ENCODE results near the gene DTD1. TPM values are rescaled to one million over a fixed set of nuclear protein-coding genes. Genes with fewer than 3 reads are reported as not detected.

The DTD1 gene
- total and polyA plus RNA-seq, 11 donors: 8.0 to 30.3 (median 15.6) TPM

DNA sequence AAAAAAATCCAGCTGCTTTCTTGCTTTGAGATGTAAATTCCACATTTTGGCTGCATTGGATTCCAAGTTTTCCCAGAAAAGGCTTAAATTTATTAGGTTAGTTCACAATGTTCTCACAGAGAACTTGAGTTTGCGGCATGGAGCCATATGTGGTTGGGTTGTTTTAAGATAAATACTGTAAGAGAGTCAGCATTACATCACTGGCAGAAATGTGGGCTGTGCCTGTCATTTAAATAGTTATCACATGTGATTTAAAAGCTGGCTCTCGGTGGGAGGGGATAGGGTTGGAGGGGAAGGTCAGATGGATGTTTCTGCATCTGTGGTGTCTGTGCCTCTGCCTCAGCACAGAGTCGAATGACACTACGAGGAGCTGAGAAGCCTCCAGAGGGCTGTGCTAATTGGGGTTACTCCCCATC lies 151.9 kb downstream of the DTD1 start:
- ATAC-seq (peak in 3 of 4 donors; percentile 62 to 79 (median 67)), DNase-seq (no peak)
- H3K27me3 ChIP-seq: no peaks in the 10 kb centered on the region
- peak overlapping the region in 2 of 12 donors; percentile 22 to 54 for H3K27ac ChIP-seq
- H3K4me3 ChIP-seq: no peak overlapping the region
- peaks cover 0 to 10% (median 6%) of the 10 kb centered on the region in 9 donors for H3K36me3 ChIP-seq
- intact Hi-C loops (cut with DNase I): no loop called here
- H3K9me3 ChIP-seq: no peaks in the 10 kb centered on the region
- TF ChIP-seq, protein P1, sequence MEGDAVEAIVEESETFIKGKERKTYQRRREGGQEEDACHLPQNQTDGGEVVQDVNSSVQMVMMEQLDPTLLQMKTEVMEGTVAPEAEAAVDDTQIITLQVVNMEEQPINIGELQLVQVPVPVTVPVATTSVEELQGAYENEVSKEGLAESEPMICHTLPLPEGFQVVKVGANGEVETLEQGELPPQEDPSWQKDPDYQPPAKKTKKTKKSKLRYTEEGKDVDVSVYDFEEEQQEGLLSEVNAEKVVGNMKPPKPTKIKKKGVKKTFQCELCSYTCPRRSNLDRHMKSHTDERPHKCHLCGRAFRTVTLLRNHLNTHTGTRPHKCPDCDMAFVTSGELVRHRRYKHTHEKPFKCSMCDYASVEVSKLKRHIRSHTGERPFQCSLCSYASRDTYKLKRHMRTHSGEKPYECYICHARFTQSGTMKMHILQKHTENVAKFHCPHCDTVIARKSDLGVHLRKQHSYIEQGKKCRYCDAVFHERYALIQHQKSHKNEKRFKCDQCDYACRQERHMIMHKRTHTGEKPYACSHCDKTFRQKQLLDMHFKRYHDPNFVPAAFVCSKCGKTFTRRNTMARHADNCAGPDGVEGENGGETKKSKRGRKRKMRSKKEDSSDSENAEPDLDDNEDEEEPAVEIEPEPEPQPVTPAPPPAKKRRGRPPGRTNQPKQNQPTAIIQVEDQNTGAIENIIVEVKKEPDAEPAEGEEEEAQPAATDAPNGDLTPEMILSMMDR (IDR thresholded peaks at IDR 0.05): no peak
- TF ChIP-seq POLR2A (IDR thresholded peaks at IDR 0.05): no peak
- H3K4me1 ChIP-seq: peaks cover 0 to 22% (median 2%) of the 10 kb centered on the region in 12 donors
- 32 to 46% (median 38%) methylated on average over 4 of the region's 4 CpGs for WGBS, 4 donors

DNA sequence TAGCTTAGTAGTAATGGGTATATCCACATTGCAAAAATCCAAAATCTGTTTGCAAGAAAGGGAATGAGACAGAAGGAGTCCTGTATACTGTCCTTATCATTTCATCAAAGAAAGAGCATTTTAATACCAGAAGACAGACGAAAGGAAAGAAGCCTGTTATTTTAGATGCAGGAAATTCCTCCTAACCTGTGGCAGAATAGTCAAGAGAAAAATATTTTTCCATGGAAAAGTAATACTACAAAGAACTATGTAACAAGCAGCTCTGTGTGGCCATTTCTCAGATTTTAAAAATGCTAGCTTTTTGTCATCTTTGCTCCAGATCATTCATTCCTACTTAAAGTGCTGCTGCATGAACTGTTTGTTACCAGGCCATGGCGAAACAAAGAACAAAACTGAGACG lies 152.9 kb downstream of the DTD1 start:
- ATAC-seq (no peak), DNase-seq (no peak)
- no peaks in the 10 kb centered on the region for H3K27me3 ChIP-seq
- H3K27ac ChIP-seq: no peak overlapping the region
- no peak for TF ChIP-seq POLR2A (IDR thresholded peaks at IDR 0.05)
- TF ChIP-seq, protein P1 (IDR thresholded peaks at IDR 0.05): no peak
- 84 to 90% (median 86%) methylated on average over 3 of the region's 3 CpGs for WGBS, 4 donors
- H3K9me3 ChIP-seq: no peaks in the 10 kb centered on the region
- H3K4me3 ChIP-seq: no peak overlapping the region
- H3K36me3 ChIP-seq: peaks cover 0 to 18% (median 11%) of the 10 kb centered on the region in 9 donors
- intact Hi-C loops (cut with DNase I): no loop called here
- H3K4me1 ChIP-seq: peaks cover 0 to 22% (median 2%) of the 10 kb centered on the region in 12 donors

DNA sequence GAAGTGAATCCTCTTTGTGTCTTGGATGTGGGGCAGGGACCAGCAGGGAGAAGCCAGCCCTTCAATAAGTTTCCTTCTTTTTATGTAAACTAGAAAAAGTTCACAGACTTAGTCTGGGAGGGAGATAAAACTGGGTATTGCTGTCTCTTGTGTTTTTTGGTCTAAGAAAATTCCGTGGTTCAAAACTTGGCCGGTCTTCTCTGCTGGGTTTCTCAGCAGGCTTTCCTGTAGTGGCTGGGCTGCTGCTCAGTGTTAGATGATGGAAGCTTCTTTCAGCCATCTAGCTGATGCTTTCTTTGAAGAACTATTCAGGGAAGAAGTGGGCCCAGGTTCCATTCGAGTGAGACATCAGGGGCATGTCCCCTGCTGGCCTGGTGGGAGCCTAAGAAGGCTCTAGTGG lies 155.0 kb downstream of the DTD1 start:
- ATAC-seq (no peak), DNase-seq (no peak)
- H3K27me3 ChIP-seq: no peaks in the 10 kb centered on the region
- TF ChIP-seq, protein P1 (IDR thresholded peaks at IDR 0.05): no peak
- no peak for TF ChIP-seq POLR2A (IDR thresholded peaks at IDR 0.05)
- peaks cover 0 to 19% (median 2%) of the 10 kb centered on the region in 12 donors for H3K4me1 ChIP-seq
- WGBS, 4 donors: 77 to 86% (median 84%) methylated on average over 3 of the region's 3 CpGs
- H3K4me3 ChIP-seq: no peak overlapping the region
- intact Hi-C loops (cut with DNase I): no loop called here
- H3K36me3 ChIP-seq: peaks cover 0 to 18% (median 11%) of the 10 kb centered on the region in 9 donors
- H3K27ac ChIP-seq: no peak overlapping the region
- H3K9me3 ChIP-seq: no peaks in the 10 kb centered on the region

DNA sequence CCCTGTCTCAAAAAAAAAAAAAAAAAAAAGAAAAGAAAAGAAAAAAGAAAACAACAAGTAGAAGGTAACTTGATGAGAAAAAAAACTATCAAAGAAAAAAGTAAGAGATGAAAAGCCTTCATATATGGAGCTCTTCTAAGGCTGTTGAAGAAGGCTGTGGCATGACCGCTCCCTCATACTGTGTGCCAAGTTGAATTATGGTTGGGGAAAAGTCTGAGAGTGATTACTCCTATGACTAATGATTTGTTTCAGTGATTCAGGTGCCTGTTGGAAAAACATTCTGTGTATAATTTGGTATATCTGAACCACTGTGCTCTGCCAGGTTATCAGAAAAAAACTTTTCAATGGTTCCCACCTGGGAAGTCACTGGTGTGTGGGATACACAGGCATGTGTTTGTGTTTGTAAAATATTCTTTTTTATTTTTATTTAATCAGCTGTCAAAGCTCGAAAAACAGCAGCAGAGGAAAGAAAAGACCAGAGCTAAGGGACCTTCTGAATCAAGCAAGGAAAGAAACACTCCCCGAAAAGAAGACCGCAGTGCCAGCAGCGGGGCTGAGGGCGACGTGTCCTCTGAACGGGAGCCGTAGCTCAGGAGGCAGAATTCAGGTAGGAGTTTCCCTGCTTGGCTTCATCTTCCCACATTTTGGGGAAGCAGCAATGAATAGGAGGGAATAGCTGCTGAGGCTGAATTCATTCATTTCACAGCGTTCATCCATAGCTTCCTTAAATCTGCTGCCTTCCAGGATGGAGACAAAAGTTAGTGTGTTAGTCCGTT lies 156.0 kb downstream of the DTD1 start:
- 92 to 94% (median 93%) methylated on average over 11 of the region's 11 CpGs for whole genome bisulfite sequencing, 4 donors
- TF ChIP-seq, protein P1 (IDR thresholded peaks at IDR 0.05): no peak
- no peak for TF ChIP-seq POLR2A (IDR thresholded peaks at IDR 0.05)
- ATAC-seq: no peak
- Histone ChIP-seq H3K4me1 (peaks cover 0 to 10% (median 2%) of the 10 kb centered on the region in 12 donors), H3K36me3 (peaks cover 0 to 18% (median 11%) of the 10 kb centered on the region in 9 donors), H3K4me3 (no peak overlapping the region), H3K27me3 (no peaks in the 10 kb centered on the region), H3K9me3 (no peaks in the 10 kb centered on the region), H3K27ac (no peak overlapping the region)
- intact Hi-C loops (cut with DNase I): no loop called here
- no peak for DNase-seq

Data from heart left ventricle (tissue), 16 donors.